HG03060 (cell line): Measurements from ENCODE around the gene MDFI.

Experiments used
- ATAC-seq: cut with Tn5 transposase; IDR thresholded peaks from one replicate; pipeline ENCODE4 v1.9.1; 2021; ENCODE audit warnings: low read depth, moderate number of reproducible peaks; ENCODE audit not compliant: unreplicated experiment

The MDFI gene

GRCh38 chr6:41648070-41648585 lies 9.9 kb downstream of the MDFI start:
- ATAC-seq, result no peak

- no peak for ATAC-seq
Measured at GRCh38 chr6:41648921-41649320, 10.7 kb downstream of the MDFI start.

GRCh38 chr6:41649596-41649995 lies 11.3 kb downstream of the MDFI start:
- no peak for ATAC-seq

GRCh38 chr6:41650120-41650519 lies 11.9 kb downstream of the MDFI start:
- ATAC-seq, result no peak

GRCh38 chr6:41651246-41651961 lies 13.1 kb downstream of the MDFI start:
- no peak for ATAC-seq

GRCh38 chr6:41651962-41652657 lies 13.8 kb downstream of the MDFI start:
- ATAC-seq, result no peak

GRCh38 chr6:41652866-41653652 lies 14.8 kb downstream of the MDFI start:
- no peak for ATAC-seq

GRCh38 chr6:41653691-41654090 lies 15.4 kb downstream of the MDFI start:
- no peak for ATAC-seq

- ATAC-seq, result no peak
Measured at GRCh38 chr6:41654151-41654697, 16.0 kb downstream of the MDFI start.

- ATAC-seq, result no peak
Measured at GRCh38 chr6:41654698-41655151, 16.5 kb downstream of the MDFI start.

GRCh38 chr6:41655176-41655575 lies 16.9 kb downstream of the MDFI start:
- ATAC-seq, result no peak

- no peak for ATAC-seq
Measured at GRCh38 chr6:41655646-41656001, 17.4 kb downstream of the MDFI start.

- no peak for ATAC-seq
Measured at GRCh38 chr6:41656002-41656691, 17.9 kb downstream of the MDFI start.

GRCh38 chr6:41657131-41658094 lies 19.1 kb downstream of the MDFI start:
- no peak for ATAC-seq

- no peak for ATAC-seq
Measured at GRCh38 chr6:41658636-41659035, 20.4 kb downstream of the MDFI start.

GRCh38 chr6:41659935-41660334 lies 21.7 kb downstream of the MDFI start:
- no peak for ATAC-seq

- no peak for ATAC-seq
Measured at GRCh38 chr6:41663568-41663967, 25.3 kb downstream of the MDFI start.

- no peak for ATAC-seq
Measured at GRCh38 chr6:41664271-41664670, 26.0 kb downstream of the MDFI start.

- no peak for ATAC-seq
Measured at GRCh38 chr6:41667195-41667594, 28.9 kb downstream of the MDFI start.
